Germinal center (tissue), 1 donor: ENCODE results near the gene BICC1.

Experiments used
- DNase-seq: peaks from one replicate; pipeline ENCODE4 v3.0.0; 2012; ENCODE audit warnings: mixed read lengths, low spot score

BICC1 gene

GRCh38 chr10:58743466-58744115, 230.9 kb downstream of the BICC1 start:
- DNase-seq: no peak

GRCh38 chr10:58746474-58747185, 234.0 kb downstream of the BICC1 start:
- no peak for DNase-seq

GRCh38 chr10:58747687-58748086, 235.0 kb downstream of the BICC1 start:
- no peak for DNase-seq

- DNase-seq: no peak
Observed at GRCh38 chr10:58752665-58753064, 240.0 kb downstream of the BICC1 start.

- DNase-seq: no peak
Observed at GRCh38 chr10:58753425-58753824, 240.8 kb downstream of the BICC1 start.

GRCh38 chr10:58754469-58755339, 242.0 kb downstream of the BICC1 start:
- no peak for DNase-seq

GRCh38 chr10:58755340-58755610, 242.6 kb downstream of the BICC1 start:
- DNase-seq: no peak

GRCh38 chr10:58755677-58756076, 243.0 kb downstream of the BICC1 start:
- no peak for DNase-seq

- no peak for DNase-seq
Observed at GRCh38 chr10:58756130-58756719, 243.6 kb downstream of the BICC1 start.

GRCh38 chr10:58757352-58758065, 244.8 kb downstream of the BICC1 start:
- DNase-seq: no peak

GRCh38 chr10:58758321-58758720, 245.6 kb downstream of the BICC1 start:
- DNase-seq: no peak

- DNase-seq: no peak
Observed at GRCh38 chr10:58764087-58764747, 251.5 kb downstream of the BICC1 start.

GRCh38 chr10:58765910-58766309, 253.2 kb downstream of the BICC1 start:
- no peak for DNase-seq

GRCh38 chr10:58767652-58768051, 255.0 kb downstream of the BICC1 start:
- DNase-seq: no peak

- DNase-seq: no peak
Observed at GRCh38 chr10:58771863-58772262, 259.2 kb downstream of the BICC1 start.

GRCh38 chr10:58772758-58773157, 260.1 kb downstream of the BICC1 start:
- DNase-seq: no peak

GRCh38 chr10:58773341-58773740, 260.7 kb downstream of the BICC1 start:
- DNase-seq: no peak

GRCh38 chr10:58773944-58774343, 261.3 kb downstream of the BICC1 start:
- DNase-seq: no peak

GRCh38 chr10:58775960-58776567, 263.4 kb downstream of the BICC1 start:
- DNase-seq: no peak

- DNase-seq: no peak
Observed at GRCh38 chr10:58776568-58777318, 264.1 kb downstream of the BICC1 start.
